ENCODE results near the gene OR4K1. TPM values are rescaled to one million over a fixed set of nuclear protein-coding genes. Genes with fewer than 3 reads are reported as not detected.
"Not testable (repeated sequence)": the region's sequence is repeated elsewhere in the genome, so short reads cannot be mapped to it uniquely, and the experiment has no call there.

OR4K1 gene
- total RNA-seq, 1 donor from 2014 or later = not detected

- Mint-ChIP-seq H3K27ac (ENCODE audit: unreplicated experiment) (no peak overlapping the region), H3K4me3 (ENCODE audit: unreplicated experiment) (no peak overlapping the region), H3K36me3 (ENCODE audit: low read depth, unreplicated experiment) (no peaks in the 10 kb centered on the region), H3K9me3 (ENCODE audit: unreplicated experiment) (peaks cover 11% of the 10 kb centered on the region), H3K27me3 (ENCODE audit: unreplicated experiment) (peaks cover under 1% of the 10 kb centered on the region), H3K4me1 (ENCODE audit: unreplicated experiment) (no peaks in the 10 kb centered on the region)
- DNase-seq (ENCODE audit: low spot score) = no peak
- no peak for TF ChIP-seq CTCF (IDR thresholded peaks at IDR 0.05; ENCODE audit: unreplicated experiment)
These were observed 11.0 kb downstream of the OR4K1 start for GRCh38 chr14:19941668-19942067.

GRCh38 chr14:19947413-19948090, 16.8 kb downstream of the OR4K1 start:
- Mint-ChIP-seq H3K4me1 (ENCODE audit: unreplicated experiment) (no peaks in the 10 kb centered on the region), H3K27me3 (ENCODE audit: unreplicated experiment) (peaks cover 1% of the 10 kb centered on the region)

GRCh38 chr14:19949218-19949617, 18.5 kb downstream of the OR4K1 start:
- H3K36me3 Mint-ChIP-seq (ENCODE audit: low read depth, unreplicated experiment) = no peaks in the 10 kb centered on the region
- H3K27ac Mint-ChIP-seq (ENCODE audit: unreplicated experiment) = no peak overlapping the region
- H3K27me3 Mint-ChIP-seq (ENCODE audit: unreplicated experiment) = peaks cover 3% of the 10 kb centered on the region
- no peak overlapping the region for H3K4me3 Mint-ChIP-seq (ENCODE audit: unreplicated experiment)
- no peaks in the 10 kb centered on the region for H3K4me1 Mint-ChIP-seq (ENCODE audit: unreplicated experiment)
- no peak for DNase-seq (ENCODE audit: low spot score)
- H3K9me3 Mint-ChIP-seq (ENCODE audit: unreplicated experiment) = peaks cover 16% of the 10 kb centered on the region
- no peak for TF ChIP-seq CTCF (IDR thresholded peaks at IDR 0.05; ENCODE audit: unreplicated experiment)

More at GRCh38 chr14:19947413-19948090, 16.8 kb downstream of the OR4K1 start:
- H3K36me3 Mint-ChIP-seq (ENCODE audit: low read depth, unreplicated experiment) = no peaks in the 10 kb centered on the region
- DNase-seq (ENCODE audit: low spot score) = no peak
- H3K9me3 Mint-ChIP-seq (ENCODE audit: unreplicated experiment) = peaks cover 16% of the 10 kb centered on the region
- no peak overlapping the region for H3K27ac Mint-ChIP-seq (ENCODE audit: unreplicated experiment)
- TF ChIP-seq CTCF (IDR thresholded peaks at IDR 0.05; ENCODE audit: unreplicated experiment) = no peak
- H3K4me3 Mint-ChIP-seq (ENCODE audit: unreplicated experiment) = no peak overlapping the region

- not testable (repeated sequence) for H3K36me3 Mint-ChIP-seq (ENCODE audit: low read depth, unreplicated experiment); H3K4me3 Mint-ChIP-seq (ENCODE audit: unreplicated experiment); H3K4me1 Mint-ChIP-seq (ENCODE audit: unreplicated experiment); H3K27me3 Mint-ChIP-seq (ENCODE audit: unreplicated experiment); H3K27ac Mint-ChIP-seq (ENCODE audit: unreplicated experiment); DNase-seq (ENCODE audit: low spot score)
- peaks cover 12% of the 10 kb centered on the region for H3K9me3 Mint-ChIP-seq (ENCODE audit: unreplicated experiment)
These were observed 39.0 kb downstream of the OR4K1 start for GRCh38 chr14:19969735-19970134.

GRCh38 chr14:19974844-19975243, 44.1 kb downstream of the OR4K1 start:
- peaks cover 1% of the 10 kb centered on the region for H3K27me3 Mint-ChIP-seq (ENCODE audit: unreplicated experiment)
- TF ChIP-seq CTCF (IDR thresholded peaks at IDR 0.05; ENCODE audit: unreplicated experiment) = no peak
- DNase-seq (ENCODE audit: low spot score) = no peak
- peaks cover 5% of the 10 kb centered on the region for H3K36me3 Mint-ChIP-seq (ENCODE audit: low read depth, unreplicated experiment)
- peaks cover 29% of the 10 kb centered on the region for H3K9me3 Mint-ChIP-seq (ENCODE audit: unreplicated experiment)
- no peak overlapping the region for H3K4me3 Mint-ChIP-seq (ENCODE audit: unreplicated experiment)
- H3K4me1 Mint-ChIP-seq (ENCODE audit: unreplicated experiment) = no peaks in the 10 kb centered on the region
- H3K27ac Mint-ChIP-seq (ENCODE audit: unreplicated experiment) = no peak overlapping the region
